Sigmoid colon (tissue), 3 donors: Measurements from ENCODE around the gene XYLT1.

Experiments
- CTCF ChIP-seq, 4 experiments: fragments of 450-650 bp in 3 of 4; fragments of 200-600 bp in 1 of 4; IDR thresholded peaks; one replicate each; pipeline ENCODE4 v1.5.1; 2016 to 2019; ENCODE audit warnings: antibody characterized with exemption in 4 of 4, mild to moderate bottlenecking in 3 of 4, moderate library complexity in 2 of 4
- POLR2A ChIP-seq, 2 donors: fragments of 450-650 bp; IDR thresholded peaks; one replicate each; pipeline ENCODE4 v1.6.1; 2016; ENCODE audit warnings: antibody characterized with exemption in 2 of 2, mild to moderate bottlenecking in 2 of 2, moderate library complexity in 2 of 2

GRCh38 chr16:17414421-17414820 is 56.3 kb downstream of the XYLT1 start:
- no peak for TF ChIP-seq POLR2A (IDR thresholded peaks at IDR 0.05)
- TF ChIP-seq CTCF (IDR thresholded peaks at IDR 0.05): no peak
